Renal cortex interstitium (tissue), 11 donors: ENCODE data around the gene TFF1. TPM values are rescaled to one million over a fixed set of nuclear protein-coding genes. Genes with fewer than 3 reads are reported as not detected.

Experiments
- DNase-seq, 11 donors: peaks; one replicate each; pipeline ENCODE4 v3.0.0-alpha.2; 2013; ENCODE audit warnings: low read depth in 9 of 11, low spot score in 4 of 11; ENCODE audit errors: extremely low read depth in 1 of 11
- polyA plus RNA-seq, 3 donors: library from polyadenylated mRNA; unstranded; fragments of 120-200 nt; gene quantifications; one replicate each; pipeline ENCODE4 v1.2.1, GENCODE V29; 2013; ENCODE audit not compliant: insufficient read length in 3 of 3

The TFF1 gene
- polyA plus RNA-seq, 3 donors: 0.94 TPM; not detected in 2

GRCh38 chr21:42370894-42371654 lies 4.7 kb upstream of the TFF1 start:
- no peak for DNase-seq

GRCh38 chr21:42369821-42370220 lies 3.5 kb upstream of the TFF1 start:
- no peak for DNase-seq

GRCh38 chr21:42367367-42368165 lies 1.2 kb upstream of the TFF1 start:
- no peak for DNase-seq

GRCh38 chr21:42365770-42366169 lies 565 bp downstream of the TFF1 start:
- no peak for DNase-seq

GRCh38 chr21:42364304-42364865 lies 1.9 kb downstream of the TFF1 start:
- no peak for DNase-seq

GRCh38 chr21:42363312-42363711 lies 3.0 kb downstream of the TFF1 start:
- no peak for DNase-seq

GRCh38 chr21:42362700-42363099 lies 3.6 kb downstream of the TFF1 start:
- no peak for DNase-seq

- DNase-seq: no peak
Observed at GRCh38 chr21:42362198-42362597, 4.1 kb downstream of the TFF1 start.

- no peak for DNase-seq
Observed at GRCh38 chr21:42361286-42361685, 5.0 kb downstream of the TFF1 start.

GRCh38 chr21:42360317-42360716 lies 6.0 kb downstream of the TFF1 start:
- DNase-seq: no peak

GRCh38 chr21:42358937-42359336 lies 7.4 kb downstream of the TFF1 start:
- no peak for DNase-seq

GRCh38 chr21:42358261-42358660 lies 8.1 kb downstream of the TFF1 start:
- no peak for DNase-seq

GRCh38 chr21:42357307-42357706 lies 9.0 kb downstream of the TFF1 start:
- DNase-seq: no peak

GRCh38 chr21:42356650-42357049 lies 9.7 kb downstream of the TFF1 start:
- DNase-seq: no peak

- DNase-seq: no peak
Observed at GRCh38 chr21:42356046-42356445, 10.3 kb downstream of the TFF1 start.

GRCh38 chr21:42353623-42354022 lies 12.7 kb downstream of the TFF1 start:
- DNase-seq: no peak

- no peak for DNase-seq
Observed at GRCh38 chr21:42352441-42353095, 13.8 kb downstream of the TFF1 start.

GRCh38 chr21:42351626-42352440 lies 14.5 kb downstream of the TFF1 start:
- DNase-seq: no peak

- no peak for DNase-seq
Observed at GRCh38 chr21:42350927-42351426, 15.4 kb downstream of the TFF1 start, which contains the start of gene TFF2. Gene TFF2, minus strand, starts transcription at chr21:42350994. Its CDS starts 37 bp downstream, at chr21:42350957.
